IPS-20b (cell line): ENCODE data around the gene ATL2.

Experiments used
- H3K27ac ChIP-seq: one replicate; pipeline ENCODE4 v1.5.1; 2013; ENCODE audit warnings: low read length
- H3K27me3 ChIP-seq: 2 replicates; pipeline ENCODE4 v1.6.1; 2013; ENCODE audit warnings: mild to moderate bottlenecking, low read length, inconsistent platforms; ENCODE audit not compliant: insufficient read depth
- H3K36me3 ChIP-seq: 2 replicates; pipeline ENCODE4 v1.6.1; 2013; ENCODE audit warnings: low read depth, mild to moderate bottlenecking, inconsistent platforms, low read length, moderate library complexity; ENCODE audit not compliant: insufficient read depth
- H3K4me1 ChIP-seq: 2 replicates; pipeline ENCODE4 v1.6.1; 2013; ENCODE audit warnings: mild to moderate bottlenecking, control low read depth, inconsistent platforms, low read length, moderate library complexity; ENCODE audit not compliant: insufficient read depth
- H3K4me3 ChIP-seq: 2 replicates; pipeline ENCODE4 v1.5.1; 2013; ENCODE audit warnings: mild to moderate bottlenecking, low read length, inconsistent platforms
- H3K9ac ChIP-seq: 2 replicates; pipeline ENCODE4 v1.6.1; 2013; ENCODE audit warnings: low read depth, mild to moderate bottlenecking, inconsistent platforms, low read length, moderate library complexity
- H3K9me3 ChIP-seq: 2 replicates; pipeline ENCODE4 v1.6.1; 2013; ENCODE audit warnings: mild to moderate bottlenecking, low read depth, low read length, inconsistent platforms; ENCODE audit not compliant: insufficient read depth

Gene ATL2

DNA sequence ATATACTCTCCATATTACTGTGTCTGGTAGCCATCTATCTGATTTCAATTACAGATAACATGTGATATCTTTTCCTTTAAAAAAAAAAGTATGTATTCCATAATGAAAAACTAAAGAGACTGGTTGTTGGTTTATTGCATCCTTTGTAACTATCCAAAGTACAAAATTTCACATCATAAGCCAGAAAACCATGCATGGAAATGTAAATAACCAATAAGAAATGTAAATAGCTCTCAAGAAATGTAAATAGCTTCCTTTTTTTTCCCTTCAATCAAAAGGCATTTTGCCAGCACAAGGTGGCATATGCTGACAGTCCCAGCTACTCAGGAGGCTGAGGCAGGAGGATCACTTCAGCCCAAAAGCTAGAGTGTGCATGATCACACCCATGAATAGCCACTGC, 59.3 kb downstream of the ATL2 start:
- Histone ChIP-seq H3K27ac (no peak overlapping the region), H3K4me3 (no peak overlapping the region), H3K9ac (no peak overlapping the region), H3K36me3 (peaks cover 63% of the 10 kb centered on the region), H3K27me3 (no peaks in the 10 kb centered on the region), H3K9me3 (no peaks in the 10 kb centered on the region), H3K4me1 (no peaks in the 10 kb centered on the region)

DNA sequence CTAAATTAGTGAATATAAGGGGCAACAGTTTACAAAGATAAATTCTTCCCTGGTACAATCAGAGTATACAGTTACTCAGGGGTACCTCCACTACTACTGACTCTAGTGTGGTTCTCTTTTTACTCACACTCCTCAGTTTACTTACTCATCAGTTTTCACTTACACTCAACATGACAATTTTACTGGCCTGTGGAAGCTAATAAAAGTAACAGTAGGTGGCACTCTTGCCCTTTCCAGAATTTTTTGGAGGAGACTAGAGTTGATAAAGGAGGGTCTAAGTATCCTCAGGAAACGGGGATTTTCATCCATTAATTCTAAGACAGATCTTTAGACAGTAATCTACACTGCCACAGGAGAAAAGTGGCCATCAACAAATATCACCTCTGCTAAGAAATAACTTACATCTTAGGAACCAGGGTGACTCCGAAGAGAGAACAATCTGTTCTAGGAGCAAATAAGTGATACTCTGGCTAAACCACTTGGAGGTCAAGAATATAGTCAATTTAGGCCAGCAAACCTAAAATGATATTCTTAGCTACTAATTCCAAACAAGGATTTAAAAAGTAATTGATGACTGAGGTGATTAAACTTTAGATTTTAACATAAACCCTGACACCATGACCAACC, 61.3 kb downstream of the ATL2 start:
- Histone ChIP-seq H3K27ac (no peak overlapping the region), H3K9ac (no peak overlapping the region), H3K27me3 (no peaks in the 10 kb centered on the region), H3K4me1 (no peaks in the 10 kb centered on the region), H3K9me3 (no peaks in the 10 kb centered on the region), H3K36me3 (peaks cover 82% of the 10 kb centered on the region), H3K4me3 (no peak overlapping the region)

DNA sequence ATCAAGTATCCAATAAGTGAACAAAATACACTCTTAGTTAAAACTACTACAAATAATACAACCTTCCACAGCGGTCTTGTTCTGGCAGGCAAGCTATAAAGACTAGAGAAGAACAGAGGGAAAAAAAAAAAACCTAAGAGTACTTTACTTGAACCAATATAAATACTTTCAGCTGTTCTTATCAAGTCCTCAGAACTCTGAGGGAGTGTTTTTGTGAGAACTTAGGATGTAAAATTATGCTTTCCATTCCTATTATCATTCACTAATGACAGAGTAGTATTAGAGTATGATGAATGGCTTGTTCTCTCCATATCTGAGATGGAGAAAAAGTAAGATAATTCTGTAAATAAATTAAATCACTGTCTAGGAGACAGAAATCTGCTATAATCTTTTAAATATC, 68.3 kb downstream of the ATL2 start:
- Histone ChIP-seq H3K4me3 (no peak overlapping the region), H3K9me3 (no peaks in the 10 kb centered on the region), H3K9ac (no peak overlapping the region), H3K4me1 (no peaks in the 10 kb centered on the region), H3K36me3 (peaks cover 75% of the 10 kb centered on the region), H3K27ac (no peak overlapping the region), H3K27me3 (no peaks in the 10 kb centered on the region)

DNA sequence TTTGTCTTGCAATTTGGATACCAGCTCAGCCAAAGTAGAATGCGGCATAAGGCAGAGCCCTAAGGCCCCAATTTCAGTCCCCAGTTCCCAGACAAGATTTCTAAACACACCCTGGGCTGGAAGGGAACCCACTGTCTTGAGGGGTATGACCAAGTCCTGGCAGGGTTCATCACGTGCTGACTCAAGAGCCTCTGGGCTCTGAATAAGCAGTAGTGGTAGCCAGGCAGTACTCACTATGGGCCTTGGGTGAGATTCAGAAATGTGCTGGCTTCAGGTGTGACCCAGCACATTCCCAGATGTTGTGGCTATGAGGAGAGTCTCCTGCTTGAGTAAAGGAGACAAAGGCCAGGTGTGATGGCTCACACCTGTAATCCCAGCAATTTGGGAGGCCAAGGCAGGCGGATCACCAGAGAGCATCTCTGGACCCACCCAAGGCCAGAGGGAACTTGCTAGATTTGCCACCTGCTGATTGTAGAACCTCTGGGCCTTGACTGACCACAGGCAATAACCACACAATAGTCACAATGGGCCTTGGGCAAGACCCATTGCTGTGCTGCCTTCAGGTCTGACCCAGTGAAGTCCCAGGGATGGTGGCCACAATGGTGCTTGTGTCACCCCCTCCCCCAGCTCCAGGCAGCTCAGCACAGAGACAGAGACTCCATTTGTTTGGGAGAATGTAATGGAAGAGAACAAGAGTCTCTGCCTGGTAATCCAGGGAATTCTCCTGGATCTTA, 74.9 kb downstream of the ATL2 start:
- H3K27ac ChIP-seq: peak overlapping the region; percentile 25

DNA sequence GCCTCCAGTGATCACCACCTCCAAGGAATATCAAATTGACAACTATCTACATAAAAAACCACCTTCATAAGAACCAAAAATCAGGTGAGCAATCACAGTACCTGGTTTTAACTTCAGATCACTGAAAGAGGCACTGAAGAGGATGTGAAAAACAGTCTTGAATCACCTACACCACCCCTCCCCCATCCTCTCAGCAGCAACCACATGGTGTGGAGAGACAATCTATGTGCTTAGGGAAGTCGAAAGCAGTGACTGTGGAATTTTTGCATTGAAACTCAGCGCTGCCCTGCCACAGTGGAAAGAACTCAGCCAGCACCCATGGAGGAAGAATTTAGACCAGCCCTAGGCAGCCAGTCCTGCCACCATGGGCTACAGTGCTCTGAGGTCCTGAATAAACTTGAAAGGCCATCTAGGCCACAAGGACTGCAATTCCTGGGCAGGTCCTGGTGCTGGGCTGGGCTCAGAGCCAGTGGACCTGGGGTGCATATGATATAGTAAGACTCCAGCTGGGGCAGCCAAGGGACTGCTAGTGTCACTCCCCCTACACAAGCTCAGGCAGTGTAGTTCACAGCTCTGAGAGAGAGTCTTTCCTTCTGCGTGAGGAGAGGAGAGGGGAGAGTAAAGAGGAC, 75.6 kb downstream of the ATL2 start:
- Histone ChIP-seq H3K4me3 (no peak overlapping the region), H3K4me1 (peaks cover 13% of the 10 kb centered on the region), H3K27me3 (no peaks in the 10 kb centered on the region), H3K9me3 (no peaks in the 10 kb centered on the region), H3K9ac (no peak overlapping the region), H3K36me3 (peaks cover 68% of the 10 kb centered on the region), H3K27ac (peak overlapping the region; percentile 25)

More for the DNA sequence above, 74.9 kb downstream of the ATL2 start:
- Histone ChIP-seq H3K4me3 (no peak overlapping the region), H3K9ac (no peak overlapping the region), H3K27me3 (no peaks in the 10 kb centered on the region), H3K4me1 (peaks cover 13% of the 10 kb centered on the region), H3K9me3 (no peaks in the 10 kb centered on the region), H3K36me3 (peaks cover 61% of the 10 kb centered on the region)

DNA sequence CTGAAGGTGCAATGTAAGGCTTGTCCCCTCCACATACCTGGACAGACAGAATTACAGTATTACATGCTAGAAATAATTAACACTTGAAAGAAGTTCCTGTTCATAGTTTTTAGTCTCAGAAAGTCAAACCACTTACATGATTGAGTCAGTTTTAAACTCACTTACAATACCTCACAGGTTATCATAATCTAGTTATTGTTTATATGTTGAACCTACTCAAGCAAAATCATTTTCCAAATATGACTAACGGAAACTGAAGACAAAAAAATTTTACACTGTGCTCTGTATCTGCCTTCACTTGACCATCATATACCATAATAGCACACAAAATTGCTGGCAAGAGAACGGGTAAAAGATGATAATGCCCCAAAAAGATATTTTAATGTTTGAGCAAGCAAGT, 78.5 kb downstream of the ATL2 start:
- Histone ChIP-seq H3K9me3 (no peaks in the 10 kb centered on the region), H3K9ac (no peak overlapping the region), H3K27me3 (no peaks in the 10 kb centered on the region), H3K4me3 (no peak overlapping the region), H3K27ac (no peak overlapping the region), H3K36me3 (peaks cover 68% of the 10 kb centered on the region), H3K4me1 (peaks cover 13% of the 10 kb centered on the region)

DNA sequence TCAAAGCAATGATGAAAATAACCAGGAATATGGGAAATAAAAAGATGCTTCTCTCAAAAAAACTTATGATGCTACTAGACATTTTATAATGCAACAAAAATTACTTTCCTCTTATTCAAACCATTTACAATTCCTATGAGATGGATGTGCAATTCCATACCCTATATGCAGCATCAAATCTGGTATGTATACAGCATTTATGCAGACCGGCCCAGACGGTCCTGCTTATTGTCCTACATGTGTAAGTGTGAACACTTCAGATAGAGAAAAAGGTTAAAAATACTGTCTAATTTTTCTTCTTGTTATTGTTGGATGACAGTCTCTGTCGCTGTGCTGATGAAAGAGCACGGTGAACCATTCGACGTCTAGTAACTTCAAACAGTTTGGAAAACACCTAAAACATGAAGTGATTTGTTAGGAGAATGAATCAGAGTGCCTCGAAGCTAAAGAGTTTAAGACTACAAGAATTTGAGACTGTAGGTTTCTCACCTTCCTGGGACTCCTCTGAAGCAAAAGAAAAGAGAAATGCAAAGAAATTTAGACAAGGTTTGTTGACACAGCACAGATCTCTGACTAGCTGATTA, 80.8 kb downstream of the ATL2 start:
- H3K36me3 ChIP-seq: peaks cover 51% of the 10 kb centered on the region
- no peaks in the 10 kb centered on the region for H3K4me1 ChIP-seq
- no peak overlapping the region for H3K4me3 ChIP-seq
- no peak overlapping the region for H3K27ac ChIP-seq
- no peak overlapping the region for H3K9ac ChIP-seq
- H3K9me3 ChIP-seq: no peaks in the 10 kb centered on the region
- no peaks in the 10 kb centered on the region for H3K27me3 ChIP-seq

DNA sequence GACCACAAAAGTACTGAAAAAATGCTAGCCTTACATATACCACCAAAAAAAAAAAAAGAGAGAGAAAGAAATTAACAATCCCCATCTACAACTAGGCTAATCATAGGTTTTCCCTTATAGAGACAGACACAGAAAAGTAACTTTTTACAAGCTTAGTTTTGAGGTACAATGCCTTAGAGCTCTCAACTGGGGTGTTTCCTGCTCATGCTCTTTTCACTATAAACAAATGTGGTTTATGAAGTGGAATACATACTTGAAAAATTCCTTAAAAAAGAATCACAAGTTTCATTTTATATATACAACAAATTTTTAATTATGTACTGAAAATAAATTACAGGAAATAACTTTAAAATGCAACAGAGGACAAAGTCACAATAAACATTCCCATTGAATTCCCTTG, 82.5 kb downstream of the ATL2 start:
- peaks cover 45% of the 10 kb centered on the region for H3K36me3 ChIP-seq
- no peaks in the 10 kb centered on the region for H3K4me1 ChIP-seq
- no peak overlapping the region for H3K27ac ChIP-seq
- H3K9me3 ChIP-seq: no peaks in the 10 kb centered on the region
- no peaks in the 10 kb centered on the region for H3K27me3 ChIP-seq
- H3K9ac ChIP-seq: no peak overlapping the region
- no peak overlapping the region for H3K4me3 ChIP-seq

DNA sequence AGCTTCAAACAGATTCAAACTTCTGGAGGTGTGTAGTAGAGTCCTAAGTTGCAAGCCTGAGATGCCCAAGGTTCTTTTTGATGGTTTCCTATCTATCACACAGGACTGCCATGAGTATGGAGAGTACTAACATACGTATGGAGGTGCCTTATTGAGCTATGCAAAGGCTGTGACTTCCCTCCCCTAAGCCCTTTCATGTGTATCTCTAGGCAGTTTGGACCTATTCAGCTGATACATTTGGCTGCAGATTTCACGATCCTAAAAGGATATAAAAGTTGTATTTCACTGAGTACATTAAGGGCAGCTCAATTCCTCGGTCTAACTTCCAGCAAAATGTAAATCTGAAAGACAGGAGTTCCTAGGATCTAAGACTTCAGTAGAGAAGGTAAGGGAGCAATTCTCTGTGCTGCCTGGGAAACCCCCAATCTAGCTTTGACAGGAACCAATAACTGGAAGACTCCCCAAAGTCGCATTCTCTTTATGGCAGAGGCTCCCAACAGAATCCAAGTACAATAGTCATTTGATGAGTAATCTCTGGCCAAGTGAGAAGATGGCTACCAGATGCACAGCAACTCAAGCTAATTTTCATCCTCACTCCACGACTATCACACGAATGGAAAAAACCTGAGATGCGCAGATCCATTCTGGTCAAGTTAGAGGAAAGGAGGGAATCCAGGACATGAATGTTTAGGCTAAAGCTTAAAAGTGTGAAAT, 83.8 kb downstream of the ATL2 start:
- Histone ChIP-seq H3K4me3 (no peak overlapping the region), H3K27me3 (no peaks in the 10 kb centered on the region), H3K36me3 (peaks cover 33% of the 10 kb centered on the region), H3K9me3 (no peaks in the 10 kb centered on the region), H3K9ac (no peak overlapping the region), H3K4me1 (no peaks in the 10 kb centered on the region), H3K27ac (no peak overlapping the region)

DNA sequence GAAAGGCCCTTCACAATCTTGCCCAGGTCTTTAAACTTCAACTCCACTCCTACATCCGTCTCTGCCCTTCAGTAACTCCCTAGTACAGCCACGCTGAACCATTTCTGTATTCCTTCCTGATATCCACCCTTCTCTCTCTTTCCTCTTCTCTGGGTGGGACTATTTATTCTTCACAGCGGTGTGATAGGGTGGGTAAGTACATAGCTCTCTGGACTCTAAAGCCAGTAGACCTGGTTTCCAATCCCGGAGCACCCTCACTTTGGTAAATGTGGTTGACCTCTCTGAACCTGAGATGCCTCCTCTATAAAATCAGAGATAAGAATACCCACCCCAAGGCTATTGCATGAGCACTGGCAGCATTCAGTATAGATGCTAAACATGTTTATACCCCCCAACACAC, 86.7 kb downstream of the ATL2 start:
- no peaks in the 10 kb centered on the region for H3K4me1 ChIP-seq

DNA sequence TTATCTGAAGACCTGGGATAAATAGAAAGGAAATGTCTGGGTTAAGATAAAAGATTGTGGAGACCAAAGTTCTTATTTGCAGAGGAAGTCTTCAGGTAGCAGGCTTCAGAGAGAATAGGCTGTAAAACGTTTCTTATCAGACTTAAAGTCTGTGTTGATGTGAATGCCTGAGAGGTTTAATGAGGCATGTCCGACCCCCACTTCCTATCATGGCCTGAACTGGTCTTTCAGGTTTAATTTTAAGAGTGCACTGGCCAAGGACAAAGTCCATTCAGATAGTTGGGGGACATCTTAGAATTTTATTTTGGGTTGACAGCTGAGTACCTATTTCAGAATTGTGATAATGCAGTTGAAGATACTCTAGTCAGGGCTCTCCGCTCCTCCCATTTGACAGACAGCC, 92.1 kb downstream of the ATL2 start:
- Histone ChIP-seq H3K9me3 (no peaks in the 10 kb centered on the region), H3K36me3 (no peaks in the 10 kb centered on the region), H3K4me1 (no peaks in the 10 kb centered on the region), H3K4me3 (no peak overlapping the region), H3K9ac (no peak overlapping the region), H3K27me3 (no peaks in the 10 kb centered on the region), H3K27ac (no peak overlapping the region)

More for the DNA sequence above, 86.7 kb downstream of the ATL2 start:
- H3K27ac ChIP-seq: no peak overlapping the region
- no peaks in the 10 kb centered on the region for H3K27me3 ChIP-seq
- H3K36me3 ChIP-seq: peaks cover 3% of the 10 kb centered on the region
- no peak overlapping the region for H3K9ac ChIP-seq
- no peak overlapping the region for H3K4me3 ChIP-seq
- no peaks in the 10 kb centered on the region for H3K9me3 ChIP-seq
